A549 (cell line): Measurements from ENCODE around the gene GRID1. TPM values are rescaled to one million over a fixed set of nuclear protein-coding genes. Genes with fewer than 3 reads are reported as not detected.

Source experiments
- ATAC-seq, 2 experiments: fragments of 200-7000 bp in 1 of 2; fragments of >200 bp in 1 of 2; cut with Nextera tagmentation in 1 of 2; cut with Tn5 transposase in 1 of 2; 3 replicates each; pipeline versions ENCODE4 v1.8.0 to v1.9.1; 2018 to 2020; ENCODE audit warnings: mild to moderate bottlenecking in 1 of 2, moderate library complexity in 1 of 2
- CTCF ChIA-PET: fragments of 300-600 bp; sonication (Branson Sonifier 250); formaldehyde crosslinking; extraction: SDS; loops from one replicate; lab custom pipeline; 2021; ENCODE audit warnings: antibody characterized with exemption, inconsistent platforms; lab: Yijun Ruan, JAX
- POLR2A ChIA-PET: fragments of 350-600 bp; formaldehyde crosslinking; extraction: SDS; loops from one replicate; lab custom pipeline; 2021; ENCODE audit warnings: antibody characterized with exemption, inconsistent platforms; lab: Yijun Ruan, JAX
- DNase-seq, 2 experiments: peaks; one replicate each; pipeline versions ENCODE4 v3.0.0 to v3.0.0-alpha.2; 2011 to 2016; ENCODE audit warnings: low read depth in 1 of 2, low spot score in 1 of 2
- FAIRE-seq: peaks from 2 replicates; lab custom pipeline; 2011; peaks lifted over from hg19 to GRCh38; lab: Jason Lieb, UNC
- H3K27ac ChIP-seq, 2 experiments: fragments of >200 bp; sonication (Bioruptor Twin); formaldehyde crosslinking; 3 replicates each; pipeline ENCODE4 v1.5.1; 2016 to 2017
- H3K4me1 ChIP-seq: fragments of >200 bp; sonication (Bioruptor Twin); formaldehyde crosslinking; 3 replicates; pipeline ENCODE4 v1.6.1; 2016
- H3K4me2 ChIP-seq: fragments of >200 bp; sonication (Bioruptor Twin); formaldehyde crosslinking; 3 replicates; pipeline ENCODE4 v1.6.1; 2016
- H3K4me3 ChIP-seq: fragments of >200 bp; sonication (Bioruptor Twin); formaldehyde crosslinking; 3 replicates; pipeline ENCODE4 v1.5.1; 2016
- H3K9me3 ChIP-seq: fragments of >200 bp; sonication (Bioruptor Twin); formaldehyde crosslinking; 3 replicates; pipeline ENCODE4 v1.6.1; 2016
- CBX8 ChIP-seq: fragments of 200-600 bp; sonication (generic); IDR thresholded peaks from 2 replicates; pipeline ENCODE4 v1.6.1; 2016
- CEBPB ChIP-seq, 2 experiments: fragments of >200 bp in 1 of 2; sonication (Bioruptor Twin) in 1 of 2; formaldehyde crosslinking in 1 of 2; IDR thresholded peaks; 2 replicates each; pipeline ENCODE4 v1.6.1; 2012 to 2016
- CHD2 ChIP-seq: fragments of 150-350 bp; IDR thresholded peaks from 2 replicates; pipeline ENCODE4 v1.6.1; 2014; ENCODE audit warnings: low read length; ENCODE audit not compliant: partially characterized antibody
- CTCF ChIP-seq: fragments of >200 bp; sonication (Bioruptor Twin); formaldehyde crosslinking; IDR thresholded peaks from 3 replicates; pipeline ENCODE4 v1.5.1; 2016
- ESRRA ChIP-seq: fragments of 150-350 bp; IDR thresholded peaks from 2 replicates; pipeline ENCODE4 v1.6.1; 2014; ENCODE audit warnings: mild to moderate bottlenecking, low read length, borderline replicate concordance
- FOXS1 ChIP-seq: fragments of 250-450 bp; sonication (Bioruptor Pico); IDR thresholded peaks from 2 replicates; pipeline ENCODE4 v1.5.0; 2020; ENCODE audit warnings: mild to moderate bottlenecking, moderate library complexity
- GATA3 ChIP-seq: IDR thresholded peaks from 2 replicates; pipeline ENCODE4 v1.6.1; 2012; ENCODE audit warnings: borderline replicate concordance
- HDAC2 ChIP-seq: fragments of 200-600 bp; sonication (generic); IDR thresholded peaks from 2 replicates; pipeline ENCODE4 v1.6.1; 2016
- JUNB ChIP-seq: fragments of >200 bp; sonication (Bioruptor Twin); formaldehyde crosslinking; IDR thresholded peaks from 2 replicates; pipeline ENCODE4 v1.6.1; 2016
- KDM1A ChIP-seq: fragments of 200-600 bp; sonication (generic); IDR thresholded peaks from 2 replicates; pipeline ENCODE4 v1.6.1; 2016; ENCODE audit warnings: low read depth, mild to moderate bottlenecking
- MAZ ChIP-seq: fragments of 150-350 bp; IDR thresholded peaks from 2 replicates; pipeline ENCODE4 v1.6.1; 2014; ENCODE audit warnings: antibody characterized with exemption, low read depth, low read length, borderline replicate concordance
- NPAS2 ChIP-seq: fragments of 250-450 bp; sonication (Bioruptor Pico); IDR thresholded peaks from 2 replicates; pipeline ENCODE4 v1.8.0; 2022; ENCODE audit warnings: mild to moderate bottlenecking, moderate library complexity, borderline replicate concordance
- NR3C1 ChIP-seq: fragments of >200 bp; sonication (Bioruptor Twin); formaldehyde crosslinking; IDR thresholded peaks from 3 replicates; pipeline ENCODE4 v1.6.1; 2017
- PHF8 ChIP-seq: fragments of 200-600 bp; sonication (generic); IDR thresholded peaks from 2 replicates; pipeline ENCODE4 v1.6.1; 2016; ENCODE audit warnings: low read depth, mild to moderate bottlenecking, antibody characterized with exemption, moderate library complexity, borderline replicate concordance
- POLR2A ChIP-seq: IDR thresholded peaks from 2 replicates; pipeline ENCODE4 v1.6.1; 2012; ENCODE audit warnings: mild to moderate bottlenecking, low read length
- POLR2AphosphoS2 ChIP-seq: conservative IDR thresholded peaks from 2 replicates; pipeline ENCODE4 v1.6.1; 2012; ENCODE audit warnings: low read length, improper control_type of control experiment, inconsistent platforms
- RAD21 ChIP-seq, 2 experiments: fragments of >200 bp in 1 of 2; sonication (Bioruptor Twin) in 1 of 2; formaldehyde crosslinking in 1 of 2; IDR thresholded peaks in 1 of 2; conservative IDR thresholded peaks in 1 of 2; 2 replicates in 1 of 2; 3 replicates in 1 of 2; pipeline ENCODE4 v1.6.1; 2012 to 2018; ENCODE audit warnings: inconsistent platforms in 1 of 2
- RCOR1 ChIP-seq: fragments of 150-350 bp; IDR thresholded peaks from 2 replicates; pipeline ENCODE4 v1.6.1; 2014; ENCODE audit warnings: antibody characterized with exemption, low read length, low read depth
- SMC3 ChIP-seq: fragments of >200 bp; sonication (Bioruptor Twin); formaldehyde crosslinking; IDR thresholded peaks from 3 replicates; pipeline ENCODE4 v1.6.1; 2018; ENCODE audit warnings: inconsistent platforms
- SREBF2 ChIP-seq: fragments of 450-650 bp; IDR thresholded peaks from 2 replicates; pipeline ENCODE4 v1.6.1; 2014; ENCODE audit warnings: mild to moderate bottlenecking, moderate library complexity
- ZC3H11A ChIP-seq: fragments of 450-650 bp; IDR thresholded peaks from 2 replicates; pipeline ENCODE4 v1.6.1; 2014; ENCODE audit warnings: antibody characterized with exemption, mild to moderate bottlenecking
- ZNF302 ChIP-seq: fragments of 250-450 bp; sonication (Bioruptor Pico); IDR thresholded peaks from 2 replicates; pipeline ENCODE4 v1.9.0; 2021; ENCODE audit warnings: inconsistent platforms, mild to moderate bottlenecking, moderate library complexity
- WGBS: methylation state at CpG from one replicate; pipeline ENCODE4 v1.1.6; 2017; ENCODE audit errors: missing lambda C conversion rate; 5-methylcytosine and 5-hydroxymethylcytosine counted together
- polyA plus RNA-seq, 4 experiments: library from polyadenylated mRNA; depleted of rRNA in 3 of 4; stranded (reverse); fragments of >200 nt; fragmentation: RNase III in 1 of 4; extraction: RNeasy Plus Mini Kit Qiagen cat#74134 plus additional on column Dnase treatment in 1 of 4; gene quantifications; 2 replicates in 3 of 4; 3 replicates in 1 of 4; pipeline ENCODE4 v1.2.3, GENCODE V29; 2011 to 2017
- TF ChIP-seq, protein P1 (sequence below): IDR thresholded peaks from 2 replicates; pipeline ENCODE4 v1.6.1; 2012
- TF ChIP-seq, protein P2 (sequence below): IDR thresholded peaks from 2 replicates; pipeline ENCODE4 v1.6.1; 2012
- TF ChIP-seq, protein P3 (sequence below): fragments of 150-350 bp; IDR thresholded peaks from 2 replicates; pipeline ENCODE4 v1.6.1; 2014; ENCODE audit warnings: low read depth, mild to moderate bottlenecking, low read length
- TF ChIP-seq, protein P4 (sequence below): fragments of 250-450 bp; sonication (Bioruptor Pico); IDR thresholded peaks from 2 replicates; pipeline ENCODE4 v1.5.0; 2021; ENCODE audit warnings: mild to moderate bottlenecking, moderate library complexity, borderline replicate concordance

GRID1 gene
- polyA plus RNA-seq, 2 of the 4 experiments (the other 2 are of a cell fraction) = 0.14 to 0.30 TPM

DNA sequence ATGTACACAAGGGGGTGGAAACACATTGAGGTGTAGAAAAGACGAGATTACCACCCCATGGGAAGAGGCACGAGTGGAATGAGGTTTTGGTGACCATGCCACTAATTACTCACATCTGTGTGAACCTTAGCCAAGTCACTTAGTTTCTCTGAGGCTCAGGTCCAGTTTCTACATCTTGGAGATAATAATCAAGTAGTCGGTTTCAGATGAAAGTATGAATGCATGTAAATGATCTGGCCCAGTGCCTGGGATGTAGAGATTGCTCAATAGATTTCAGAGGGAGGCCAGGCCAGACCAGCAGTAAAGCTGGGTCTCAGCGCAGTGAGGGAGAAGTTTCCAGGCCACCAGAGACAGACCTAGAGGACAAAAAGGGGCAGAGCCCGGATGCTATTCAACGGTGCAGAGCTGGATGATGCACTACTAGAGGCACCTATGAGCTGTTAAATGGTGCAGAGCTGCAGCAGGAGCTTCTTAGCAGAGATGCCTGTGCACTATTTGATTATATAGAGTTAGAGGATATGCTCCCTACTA is 725.1 kb downstream of the GRID1 start:
- CTCF ChIA-PET = interaction anchor here (0.9 to 2.8 kb wide), 2 partner anchors 19 to 251 kb away, joined by 4 to 8 read pairs; no protein-coding TSS in a partner anchor
- DNase-seq = peak in 1 of 2 experiments; percentile 67
- H3K4me2 ChIP-seq = peak overlapping the region; percentile 84
- WGBS = 18% methylated on average over 6 of the region's 6 CpGs
- TF ChIP-seq CEBPB (IDR thresholded peaks at IDR 0.05) = peak; percentile 61 to 94
- TF ChIP-seq POLR2A = no peak
- peak; percentile 75 for TF ChIP-seq GATA3
- TF ChIP-seq, all 56 proteins: peak for 2
- Histone ChIP-seq H3K4me3 (peak overlapping the region; percentile 9; the same call in 1 of the 3 replicates), H3K4me1 (peaks cover 48% of the 10 kb centered on the region), H3K9me3 (no peaks in the 10 kb centered on the region), H3K27ac (peak overlapping the region; percentile 94 to 97)
- POLR2A ChIA-PET = no interaction called here
- ATAC-seq (peak; percentile 48 to 50), FAIRE-seq (no peak)

DNA sequence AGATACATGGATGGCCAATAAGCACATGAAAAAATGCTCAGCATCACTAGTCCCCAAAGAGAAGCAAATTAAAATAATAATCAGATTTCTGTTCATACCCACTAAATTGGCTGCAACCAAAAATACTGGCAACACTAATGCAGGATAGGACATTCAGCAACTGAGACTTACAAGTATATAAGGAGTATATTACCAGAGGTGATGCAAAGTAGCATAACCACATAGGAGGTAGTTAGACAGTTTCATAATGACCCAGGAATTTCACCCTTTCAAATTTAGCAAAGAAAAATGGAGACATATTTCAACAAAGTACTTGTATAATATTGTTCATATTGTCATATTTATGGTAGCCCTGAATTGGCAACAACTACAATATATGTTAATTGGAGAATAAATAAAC is 727.8 kb downstream of the GRID1 start:
- POLR2A ChIA-PET = no interaction called here
- H3K9me3 ChIP-seq = no peaks in the 10 kb centered on the region
- no peak for TF ChIP-seq NPAS2 (CRISPR knock-in tag)
- TF ChIP-seq ESRRA = no peak
- no peak for TF ChIP-seq NR3C1
- no peak for TF ChIP-seq ZC3H11A
- TF ChIP-seq CHD2 = no peak
- no peak for TF ChIP-seq RCOR1
- TF ChIP-seq HDAC2 = no peak
- no peak for TF ChIP-seq ZNF302
- no peak for TF ChIP-seq CBX8
- TF ChIP-seq JUNB = no peak
- no peak for TF ChIP-seq PHF8
- TF ChIP-seq, protein P1, sequence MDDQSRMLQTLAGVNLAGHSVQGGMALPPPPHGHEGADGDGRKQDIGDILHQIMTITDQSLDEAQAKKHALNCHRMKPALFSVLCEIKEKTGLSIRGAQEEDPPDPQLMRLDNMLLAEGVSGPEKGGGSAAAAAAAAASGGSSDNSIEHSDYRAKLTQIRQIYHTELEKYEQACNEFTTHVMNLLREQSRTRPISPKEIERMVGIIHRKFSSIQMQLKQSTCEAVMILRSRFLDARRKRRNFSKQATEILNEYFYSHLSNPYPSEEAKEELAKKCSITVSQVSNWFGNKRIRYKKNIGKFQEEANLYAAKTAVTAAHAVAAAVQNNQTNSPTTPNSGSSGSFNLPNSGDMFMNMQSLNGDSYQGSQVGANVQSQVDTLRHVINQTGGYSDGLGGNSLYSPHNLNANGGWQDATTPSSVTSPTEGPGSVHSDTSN = no peak
- TF ChIP-seq SREBF2 = no peak
- TF ChIP-seq, protein P2, sequence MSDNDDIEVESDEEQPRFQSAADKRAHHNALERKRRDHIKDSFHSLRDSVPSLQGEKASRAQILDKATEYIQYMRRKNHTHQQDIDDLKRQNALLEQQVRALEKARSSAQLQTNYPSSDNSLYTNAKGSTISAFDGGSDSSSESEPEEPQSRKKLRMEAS = no peak
- DNase-seq (no peak), FAIRE-seq (no peak), ATAC-seq (no peak)
- CTCF ChIA-PET = no interaction called here
- no peak overlapping the region for H3K4me3 ChIP-seq
- no peak overlapping the region for H3K4me2 ChIP-seq
- peaks cover 26% of the 10 kb centered on the region for H3K4me1 ChIP-seq
- no peak overlapping the region for H3K27ac ChIP-seq

- ChIA-PET CTCF (no interaction called here), POLR2A (no interaction called here)
- 89% methylated on average over 5 of the region's 5 CpGs for WGBS
- peak in 1 of 2 experiments; percentile 40; a peak in 1 of 6 replicates for ATAC-seq
- Histone ChIP-seq H3K27ac (peak overlapping the region in 1 of 2 experiments; percentile 53; a peak in 2 of 6 replicates), H3K4me2 (no peak overlapping the region), H3K9me3 (no peaks in the 10 kb centered on the region), H3K4me3 (no peak overlapping the region), H3K4me1 (peaks cover under 1% of the 10 kb centered on the region; the same call in 2 of the 3 replicates)
- FAIRE-seq = no peak
- no peak for DNase-seq
- TF ChIP-seq KDM1A (no peak), SMC3 (no peak), MAZ (no peak), FOXS1 (no peak), CTCF (no peak), POLR2AphosphoS2 (no peak), CEBPB (IDR thresholded peaks at IDR 0.05) (no peak), RAD21 (conservative IDR thresholded peaks at IDR 0.05 in 1 of 2, IDR thresholded peaks at IDR 0.05 in 1 of 2) (no peak)
- TF ChIP-seq, protein P3, sequence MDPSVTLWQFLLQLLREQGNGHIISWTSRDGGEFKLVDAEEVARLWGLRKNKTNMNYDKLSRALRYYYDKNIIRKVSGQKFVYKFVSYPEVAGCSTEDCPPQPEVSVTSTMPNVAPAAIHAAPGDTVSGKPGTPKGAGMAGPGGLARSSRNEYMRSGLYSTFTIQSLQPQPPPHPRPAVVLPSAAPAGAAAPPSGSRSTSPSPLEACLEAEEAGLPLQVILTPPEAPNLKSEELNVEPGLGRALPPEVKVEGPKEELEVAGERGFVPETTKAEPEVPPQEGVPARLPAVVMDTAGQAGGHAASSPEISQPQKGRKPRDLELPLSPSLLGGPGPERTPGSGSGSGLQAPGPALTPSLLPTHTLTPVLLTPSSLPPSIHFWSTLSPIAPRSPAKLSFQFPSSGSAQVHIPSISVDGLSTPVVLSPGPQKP = no peak
- TF ChIP-seq, protein P4, sequence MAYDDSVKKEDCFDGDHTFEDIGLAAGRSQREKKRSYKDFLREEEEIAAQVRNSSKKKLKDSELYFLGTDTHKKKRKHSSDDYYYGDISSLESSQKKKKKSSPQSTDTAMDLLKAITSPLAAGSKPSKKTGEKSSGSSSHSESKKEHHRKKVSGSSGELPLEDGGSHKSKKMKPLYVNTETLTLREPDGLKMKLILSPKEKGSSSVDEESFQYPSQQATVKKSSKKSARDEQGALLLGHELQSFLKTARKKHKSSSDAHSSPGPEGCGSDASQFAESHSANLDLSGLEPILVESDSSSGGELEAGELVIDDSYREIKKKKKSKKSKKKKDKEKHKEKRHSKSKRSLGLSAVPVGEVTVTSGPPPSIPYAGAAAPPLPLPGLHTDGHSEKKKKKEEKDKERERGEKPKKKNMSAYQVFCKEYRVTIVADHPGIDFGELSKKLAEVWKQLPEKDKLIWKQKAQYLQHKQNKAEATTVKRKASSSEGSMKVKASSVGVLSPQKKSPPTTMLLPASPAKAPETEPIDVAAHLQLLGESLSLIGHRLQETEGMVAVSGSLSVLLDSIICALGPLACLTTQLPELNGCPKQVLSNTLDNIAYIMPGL (CRISPR knock-in tag) = no peak
Observed at GRCh38 chr10:85635650-85636049, 730.9 kb downstream of the GRID1 start.
